GM12872 (cell line): Measurements from ENCODE around the gene ZNF280C.

Experiments
- TF ChIP-seq, protein P1 (sequence below): IDR thresholded peaks from 3 replicates; pipeline ENCODE4 v1.5.1; 2011; ENCODE audit warnings: low read depth, mild to moderate bottlenecking, low read length, moderate library complexity; ENCODE audit not compliant: insufficient read depth

ZNF280C gene

GRCh38 chrX:130186651-130187050, 82.0 kb downstream of the ZNF280C start:
- TF ChIP-seq, protein P1, sequence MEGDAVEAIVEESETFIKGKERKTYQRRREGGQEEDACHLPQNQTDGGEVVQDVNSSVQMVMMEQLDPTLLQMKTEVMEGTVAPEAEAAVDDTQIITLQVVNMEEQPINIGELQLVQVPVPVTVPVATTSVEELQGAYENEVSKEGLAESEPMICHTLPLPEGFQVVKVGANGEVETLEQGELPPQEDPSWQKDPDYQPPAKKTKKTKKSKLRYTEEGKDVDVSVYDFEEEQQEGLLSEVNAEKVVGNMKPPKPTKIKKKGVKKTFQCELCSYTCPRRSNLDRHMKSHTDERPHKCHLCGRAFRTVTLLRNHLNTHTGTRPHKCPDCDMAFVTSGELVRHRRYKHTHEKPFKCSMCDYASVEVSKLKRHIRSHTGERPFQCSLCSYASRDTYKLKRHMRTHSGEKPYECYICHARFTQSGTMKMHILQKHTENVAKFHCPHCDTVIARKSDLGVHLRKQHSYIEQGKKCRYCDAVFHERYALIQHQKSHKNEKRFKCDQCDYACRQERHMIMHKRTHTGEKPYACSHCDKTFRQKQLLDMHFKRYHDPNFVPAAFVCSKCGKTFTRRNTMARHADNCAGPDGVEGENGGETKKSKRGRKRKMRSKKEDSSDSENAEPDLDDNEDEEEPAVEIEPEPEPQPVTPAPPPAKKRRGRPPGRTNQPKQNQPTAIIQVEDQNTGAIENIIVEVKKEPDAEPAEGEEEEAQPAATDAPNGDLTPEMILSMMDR = no peak

DNA sequence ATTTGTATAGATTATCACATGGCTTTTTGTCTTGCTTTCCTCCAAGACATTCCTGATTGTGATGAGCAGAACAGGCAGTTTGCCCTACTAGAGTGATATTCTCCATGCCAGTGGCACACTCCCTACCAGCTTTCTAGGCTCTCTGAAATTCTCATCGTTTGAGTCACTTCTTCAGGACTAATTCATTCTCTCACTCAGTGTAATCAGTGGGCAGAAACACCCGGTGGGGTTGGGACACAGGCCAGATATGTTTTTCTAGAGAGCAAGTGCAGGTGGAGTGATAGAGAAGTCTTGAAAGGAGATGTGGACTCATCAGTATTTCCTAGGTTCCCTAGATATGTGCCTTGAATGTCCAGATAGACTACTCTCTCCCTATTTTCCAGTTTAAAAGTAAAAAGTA, 83.8 kb downstream of the ZNF280C start:
- TF ChIP-seq, protein P1 = no peak

DNA sequence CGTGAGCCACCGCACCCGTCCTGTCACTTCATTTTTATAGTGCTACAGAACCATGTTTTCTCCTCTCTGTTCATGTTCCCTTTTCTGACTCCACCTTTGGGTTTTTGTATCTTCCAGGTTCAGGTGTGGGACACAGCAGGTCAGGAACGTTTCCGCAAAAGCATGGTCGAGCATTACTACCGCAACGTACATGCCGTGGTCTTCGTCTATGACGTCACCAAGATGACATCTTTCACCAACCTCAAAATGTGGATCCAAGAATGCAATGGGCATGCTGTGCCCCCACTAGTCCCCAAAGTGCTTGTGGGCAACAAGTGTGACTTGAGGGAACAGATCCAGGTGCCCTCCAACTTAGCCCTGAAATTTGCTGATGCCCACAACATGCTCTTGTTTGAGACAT, 84.5 kb downstream of the ZNF280C start:
- TF ChIP-seq, protein P1 = no peak

- TF ChIP-seq, protein P1 = no peak
These were observed 89.0 kb downstream of the ZNF280C start for GRCh38 chrX:130179579-130180215.

DNA sequence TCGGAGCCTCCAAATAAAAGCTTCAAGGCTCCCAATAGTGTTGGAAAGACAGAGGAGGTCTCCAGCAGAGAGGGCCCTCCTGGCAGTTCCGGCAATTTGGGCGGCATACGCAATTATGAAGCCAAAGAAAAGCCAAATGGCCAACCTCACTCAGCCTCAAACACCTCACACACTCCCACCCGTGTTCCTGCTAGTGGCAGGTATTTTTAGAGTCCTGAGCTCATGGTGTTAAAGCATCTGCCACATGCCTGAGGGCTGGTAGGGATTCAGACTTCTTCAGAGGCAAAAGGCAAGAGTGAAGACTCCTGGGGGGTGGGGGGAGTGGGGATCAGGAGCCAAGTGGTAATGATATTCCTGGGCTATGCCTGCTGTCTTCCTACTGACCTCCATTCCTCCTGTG, 89.5 kb downstream of the ZNF280C start:
- TF ChIP-seq, protein P1 = no peak

- TF ChIP-seq, protein P1 = no peak
These were observed 91.8 kb downstream of the ZNF280C start for GRCh38 chrX:130176942-130177341.

GRCh38 chrX:130176354-130176776, 92.3 kb downstream of the ZNF280C start:
- TF ChIP-seq, protein P1 = no peak
